Heart left ventricle (tissue), 16 donors: ENCODE results near the gene MAPK14. TPM values are rescaled to one million over a fixed set of nuclear protein-coding genes. Genes with fewer than 3 reads are reported as not detected.

Source experiments
- ATAC-seq, 4 donors: fragments of 200-7000 bp; cut with Tn5 transposase; one replicate each; pipeline ENCODE4 v1.9.1; 2020 to 2022; ENCODE audit warnings: moderate library complexity in 4 of 4, mild to moderate bottlenecking in 3 of 4, moderate number of reproducible peaks in 1 of 4
- DNase-seq, 5 donors: peaks; one replicate each; pipeline ENCODE4 v3.0.0-alpha.2; 2020
- H3K27ac ChIP-seq, 12 donors: fragments of 200-600 bp; sonication (generic) in 4 of 12; one replicate each; pipeline versions ENCODE4 v1.5.0 to v1.8.0; 2016 to 2022; ENCODE audit warnings: mild to moderate bottlenecking in 2 of 12
- H3K27me3 ChIP-seq, 9 donors: fragments of 200-600 bp; sonication (generic) in 2 of 9; one replicate each; pipeline versions ENCODE4 v1.5.1 to v1.8.0; 2016 to 2022; ENCODE audit warnings: mild to moderate bottlenecking in 3 of 9
- H3K36me3 ChIP-seq, 9 donors: fragments of 200-600 bp; sonication (generic) in 2 of 9; one replicate each; pipeline versions ENCODE4 v1.5.0 to v1.8.0; 2018 to 2022; ENCODE audit warnings: mild to moderate bottlenecking in 2 of 9
- H3K4me1 ChIP-seq, 12 donors: fragments of 200-600 bp; sonication (generic) in 4 of 12; one replicate each; pipeline versions ENCODE4 v1.5.0 to v1.8.0; 2016 to 2022; ENCODE audit warnings: mild to moderate bottlenecking in 3 of 12
- H3K4me3 ChIP-seq, 12 donors: fragments of 200-600 bp; sonication (generic) in 4 of 12; one replicate each; pipeline versions ENCODE4 v1.5.0 to v1.8.0; 2017 to 2022; ENCODE audit warnings: mild to moderate bottlenecking in 9 of 12, moderate library complexity in 4 of 12
- H3K9me3 ChIP-seq, 12 donors: fragments of 200-600 bp; sonication (generic) in 4 of 12; one replicate each; pipeline versions ENCODE4 v1.5.0 to v1.8.0; 2016 to 2022; ENCODE audit warnings: mild to moderate bottlenecking in 1 of 12
- CTCF ChIP-seq, 12 donors: fragments of 200-600 bp; sonication (generic) in 4 of 12; IDR thresholded peaks; one replicate each; pipeline versions ENCODE4 v1.5.0 to v1.8.0; 2018 to 2022; ENCODE audit warnings: antibody characterized with exemption in 12 of 12, mild to moderate bottlenecking in 5 of 12
- POLR2A ChIP-seq, 2 donors: fragments of 450-650 bp; IDR thresholded peaks; one replicate each; pipeline ENCODE4 v1.6.1; 2017; ENCODE audit warnings: antibody characterized with exemption in 2 of 2, mild to moderate bottlenecking in 2 of 2, moderate library complexity in 2 of 2
- WGBS, 4 donors: extraction: QIAGEN DNeasy Blood & Tissue Kit in 2 of 4; methylation state at CpG; one replicate each; pipeline versions ENCODE4 v1.1.5 to v1.1.7; 2013 to 2018; 5-methylcytosine and 5-hydroxymethylcytosine counted together
- intact Hi-C, 10 donors: fragments of 100-400 bp; cut with DNase I; formaldehyde crosslinking; loops; one replicate each; pipeline versions ENCODE4 v1.11.1 to v1.14.2; 2022
- polyA plus RNA-seq, 2 donors: library from polyadenylated mRNA; stranded (reverse); fragments of 200-250 nt; gene quantifications; one replicate each; pipeline ENCODE4 v1.2.3, GENCODE V29; 2013
- total RNA-seq, 9 donors: library from RNA; depleted of rRNA in 2 of 9; stranded (reverse); fragments of >200 nt in 2 of 9; fragmentation: NEBNext Ultra II Directional in 3 of 9; extraction: Animal tissue kit (Norgen Biotek cat#: 25700) in 3 of 9; gene quantifications; one replicate each; pipeline versions ENCODE4 v1.1.0 to v1.2.4, GENCODE V29; 2016 to 2023
- donor health status: ischemic (EF 13 %, LVEDD 7.1; RV severe dilation, severe dysfunction).
- donor health status: healthy with polysubstance abuse.
- donor health status: DM: no; HTN: yes; CAD: no.
- donor health status: DM: no; HTN: no; CAD: no.
- donor health status: ischemic (EF 25% LVEDD 6.9; RV normal size, moderate dysfunction).
- donor health status: ischemic (EF 25% LVEDD 5.7; RV mildly dilated, moderate dysfunction).
- donor health status: healthy.
- donor health status: DM: yes; HTN: yes; CAD: no.
- donor health status: ischemic (EF 35%, LVEDD 5.7; RV mildly dilated, moderate dysfunction).
- donor health status: nonischemic (EF 11% LVEDD 7.7; RV severe dilation, severe dysfunction).
- donor health status: DM: yes; HTN: yes; CAD: no.
- donor health status: PGD.
- donor health status: ischemic (EF 29% LVEDD 5.4; RV normal size, mild dysfunction).
- donor health status: nonischemic (EF 23%, LVEDD 6.1; RV moderate dilation, normal function).

The MAPK14 gene
- total and polyA plus RNA-seq, 11 donors = 7.0 to 46.5 (median 32.3) TPM

GRCh38 chr6:36053878-36054277, 26.3 kb downstream of the MAPK14 start:
- H3K4me1 ChIP-seq = peaks cover 0 to 57% (median 37%) of the 10 kb centered on the region in 12 donors
- intact Hi-C loops = no loop called here
- peaks cover 0 to 31% (median 18%) of the 10 kb centered on the region in 9 donors for H3K36me3 ChIP-seq
- no peak for ATAC-seq
- no peak for DNase-seq
- no peak overlapping the region for H3K27ac ChIP-seq
- 43 to 55% (median 48%) methylated on average over 2 of the region's 2 CpGs for whole genome bisulfite sequencing, 4 donors
- H3K4me3 ChIP-seq = no peak overlapping the region
- H3K9me3 ChIP-seq = no peaks in the 10 kb centered on the region
- no peaks in the 10 kb centered on the region for H3K27me3 ChIP-seq
- TF ChIP-seq CTCF (IDR thresholded peaks at IDR 0.05) (no peak), POLR2A (IDR thresholded peaks at IDR 0.05) (no peak)

- intact Hi-C loops = no loop called here
Observed at GRCh38 chr6:36054415-36054814, 26.8 kb downstream of the MAPK14 start.

GRCh38 chr6:36054956-36055355, 27.3 kb downstream of the MAPK14 start:
- TF ChIP-seq CTCF (IDR thresholded peaks at IDR 0.05) = no peak
- TF ChIP-seq POLR2A (IDR thresholded peaks at IDR 0.05) = no peak
- 38 to 50% (median 48%) methylated on average over 2 of the region's 2 CpGs for WGBS, 4 donors
- DNase-seq (no peak), ATAC-seq (no peak)
- Histone ChIP-seq H3K27ac (no peak overlapping the region), H3K9me3 (no peaks in the 10 kb centered on the region), H3K27me3 (no peaks in the 10 kb centered on the region), H3K4me3 (no peak overlapping the region), H3K4me1 (peaks cover 0 to 47% (median 29%) of the 10 kb centered on the region in 12 donors), H3K36me3 (peaks cover 0 to 41% (median 26%) of the 10 kb centered on the region in 9 donors)
- intact Hi-C loops = no loop called here

More at GRCh38 chr6:36054415-36054814, 26.8 kb downstream of the MAPK14 start:
- Histone ChIP-seq H3K36me3 (peaks cover 0 to 35% (median 20%) of the 10 kb centered on the region in 9 donors), H3K27ac (no peak overlapping the region), H3K9me3 (no peaks in the 10 kb centered on the region), H3K4me1 (peaks cover 0 to 51% (median 34%) of the 10 kb centered on the region in 12 donors), H3K4me3 (no peak overlapping the region), H3K27me3 (no peaks in the 10 kb centered on the region)
- 86 to 93% (median 88%) methylated on average over 2 of the region's 2 CpGs for WGBS, 4 donors
- DNase-seq (no peak), ATAC-seq (no peak)
- TF ChIP-seq POLR2A (IDR thresholded peaks at IDR 0.05) (no peak), CTCF (IDR thresholded peaks at IDR 0.05) (no peak)

- Histone ChIP-seq H3K36me3 (peaks cover 0 to 53% (median 36%) of the 10 kb centered on the region in 9 donors), H3K4me3 (no peak overlapping the region), H3K27ac (no peak overlapping the region), H3K4me1 (peaks cover 0 to 40% (median 23%) of the 10 kb centered on the region in 12 donors), H3K27me3 (no peaks in the 10 kb centered on the region), H3K9me3 (no peaks in the 10 kb centered on the region)
- DNase-seq (no peak), ATAC-seq (no peak)
- WGBS, 4 donors = 71 to 87% (median 74%) methylated on average over 1 of the region's 1 CpG
- TF ChIP-seq POLR2A (IDR thresholded peaks at IDR 0.05) (no peak), CTCF (IDR thresholded peaks at IDR 0.05) (no peak)
- intact Hi-C loops = no loop called here
Observed at GRCh38 chr6:36056178-36056577, 28.6 kb downstream of the MAPK14 start.
